ENCODE measurements around the gene FAM8A1. TPM values are rescaled to one million over a fixed set of nuclear protein-coding genes. Genes with fewer than 3 reads are reported as not detected.

The FAM8A1 gene
- total and polyA plus RNA-seq, 2 of the 13 experiments (the other 11 are each of a cell fraction or from before 2014, with no cell fraction given): 30.5 to 34.3 TPM

- no peak for TF ChIP-seq ZFP90 (CRISPR knock-in tag; IDR thresholded peaks at IDR 0.05; ENCODE audit: borderline replicate concordance)
- TF ChIP-seq REPIN1 (CRISPR knock-in tag; IDR thresholded peaks at IDR 0.05; ENCODE audit: borderline replicate concordance, low read depth): peak; percentile 85; the same call in 1 of the 2 replicates
- no peak for TF ChIP-seq ZNF512B (CRISPR knock-in tag; IDR thresholded peaks at IDR 0.05; ENCODE audit: borderline replicate concordance)
- TF ChIP-seq CENPBD1 (CRISPR knock-in tag; IDR thresholded peaks at IDR 0.05; ENCODE audit: borderline replicate concordance, low read depth): no peak
- TF ChIP-seq THAP11 (CRISPR knock-in tag; IDR thresholded peaks at IDR 0.05): peak; percentile 89
- TF ChIP-seq KLF15 (CRISPR knock-in tag; IDR thresholded peaks at IDR 0.05; ENCODE audit: borderline replicate concordance): peak; percentile 71; the same call in 1 of the 2 replicates
- TF ChIP-seq THAP7 (CRISPR knock-in tag; IDR thresholded peaks at IDR 0.05): no peak
- peak; percentile 82 for TF ChIP-seq TOPORS (CRISPR knock-in tag; IDR thresholded peaks at IDR 0.05)
- no peak for TF ChIP-seq HNF1A (IDR thresholded peaks at IDR 0.05; ENCODE audit: low read depth)
- TF ChIP-seq HNF1A (CRISPR knock-in tag; IDR thresholded peaks at IDR 0.05; ENCODE audit: borderline replicate concordance): peak; percentile 81; the same call in 1 of the 2 replicates
- TF ChIP-seq MTA1 (CRISPR knock-in tag; IDR thresholded peaks at IDR 0.05; ENCODE audit: borderline replicate concordance): peak; percentile 58; the same call in 1 of the 2 replicates
- peak; percentile 88 to 95 for TF ChIP-seq POLR2A (IDR thresholded peaks at IDR 0.05; ENCODE audit: insufficient read depth in 1 of 2, low read depth in 2 of 2, low read length in 2 of 2)
- TF ChIP-seq ZNF790 (CRISPR knock-in tag; IDR thresholded peaks at IDR 0.05; ENCODE audit: borderline replicate concordance): peak; percentile 96; the same call in 1 of the 2 replicates
- 0 out of 2 replicates have a peak, but pooled peaks have one; percentile 49 for TF ChIP-seq ZNF292 (CRISPR knock-in tag; IDR thresholded peaks at IDR 0.05; ENCODE audit: borderline replicate concordance, low read depth)
- no peak for TF ChIP-seq PHB2 (IDR thresholded peaks at IDR 0.05; ENCODE audit: partially characterized antibody)
- no peak for TF ChIP-seq SRF (IDR thresholded peaks at IDR 0.05; ENCODE audit: low read depth, low read length)
- no peak for TF ChIP-seq ARHGAP35 (CRISPR knock-in tag; IDR thresholded peaks at IDR 0.05; ENCODE audit: borderline replicate concordance)
- peak; percentile 72; the same call in 1 of the 2 replicates for TF ChIP-seq ZNF616 (CRISPR knock-in tag; IDR thresholded peaks at IDR 0.05; ENCODE audit: low read depth)
Observed at GRCh38 chr6:17599877-17600526, at the start of gene FAM8A1 (continued).
